RWPE2 (cell line): Measurements from ENCODE around the gene COLEC11.

Experiments used
- ATAC-seq: fragments of 200-7000 bp; cut with Tn5 transposase; 3 replicates; pipeline ENCODE4 v1.9.1; 2021; ENCODE audit warnings: low read depth
- DNase-seq: peaks from one replicate; pipeline ENCODE4 v3.0.0-alpha.2; 2020; ENCODE audit warnings: low spot score
- H3K27ac ChIP-seq: fragments of 450-650 bp; 2 replicates; pipeline ENCODE4 v1.5.1; 2017; ENCODE audit warnings: mild to moderate bottlenecking; ENCODE audit not compliant: poor library complexity, severe bottlenecking
- H3K27me3 ChIP-seq: fragments of 250-450 bp; sonication (Bioruptor Pico); 2 replicates; pipeline ENCODE4 v1.5.1; 2021; ENCODE audit warnings: mild to moderate bottlenecking, moderate library complexity; ENCODE audit not compliant: insufficient read depth, poor library complexity, severe bottlenecking
- H3K36me3 ChIP-seq: fragments of 250-450 bp; sonication (Bioruptor Pico); 2 replicates; pipeline ENCODE4 v1.5.1; 2020; ENCODE audit warnings: low read depth, mild to moderate bottlenecking, moderate library complexity
- H3K4me1 ChIP-seq: fragments of 250-450 bp; sonication (Bioruptor Pico); 2 replicates; pipeline ENCODE4 v1.5.1; 2021; ENCODE audit warnings: mild to moderate bottlenecking, moderate library complexity; ENCODE audit not compliant: insufficient read depth, poor library complexity, severe bottlenecking
- H3K4me3 ChIP-seq: fragments of 250-450 bp; sonication (Bioruptor Pico); 2 replicates; pipeline ENCODE4 v1.5.1; 2021; ENCODE audit warnings: mild to moderate bottlenecking, moderate library complexity; ENCODE audit not compliant: severe bottlenecking
- H3K9me3 ChIP-seq: fragments of 250-450 bp; sonication (Bioruptor Pico); 2 replicates; pipeline ENCODE4 v1.5.1; 2021; ENCODE audit warnings: mild to moderate bottlenecking, moderate library complexity; ENCODE audit not compliant: severe bottlenecking
- TF ChIP-seq, protein P1 (sequence below): fragments of 450-650 bp; IDR thresholded peaks from one replicate; pipeline ENCODE4 v1.5.1; 2017; ENCODE audit warnings: mild to moderate bottlenecking, moderate library complexity; ENCODE audit not compliant: poor library complexity, severe bottlenecking

COLEC11 gene

DNA sequence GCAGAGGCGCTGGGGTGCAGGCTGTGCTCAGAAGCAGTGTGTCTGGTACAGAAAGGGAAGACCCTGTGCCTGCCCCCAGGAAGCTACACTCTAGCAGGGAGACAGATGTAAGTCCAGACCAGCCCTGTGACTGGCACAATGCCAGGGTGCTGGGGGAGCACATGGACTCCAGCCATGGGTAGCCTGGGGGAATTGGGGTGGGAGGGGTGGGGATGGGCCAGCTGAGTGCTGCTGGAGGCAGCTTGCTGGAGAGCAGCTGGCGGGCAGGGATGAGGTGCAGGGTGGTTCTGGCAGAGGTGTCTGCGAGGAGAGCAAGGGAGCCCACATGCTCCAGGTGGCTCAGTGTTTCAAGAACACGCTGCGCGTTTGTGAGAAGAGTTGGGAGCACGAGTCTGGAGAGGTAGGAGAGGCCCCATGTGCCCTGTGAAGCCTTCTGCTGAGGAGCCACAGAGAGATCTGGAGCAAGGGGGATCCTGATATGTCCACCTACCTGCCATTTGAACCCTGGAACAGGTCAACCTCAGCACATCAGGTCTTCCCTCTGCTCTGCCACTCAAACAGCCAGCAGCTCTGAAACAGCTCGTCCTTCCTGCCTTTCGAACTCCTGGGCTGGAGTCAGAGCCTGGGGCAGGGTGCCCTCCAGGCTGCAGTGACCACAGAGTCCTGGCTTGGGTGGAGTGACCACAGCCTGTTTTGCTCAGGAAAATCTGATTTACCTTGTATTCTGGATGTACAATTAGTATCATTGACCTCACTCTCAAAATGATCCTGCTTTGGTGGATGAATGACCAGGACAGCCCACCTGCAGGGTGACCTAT is 78.2 kb downstream of the COLEC11 start:
- H3K27me3 ChIP-seq: no peaks in the 10 kb centered on the region
- H3K4me1 ChIP-seq: no peaks in the 10 kb centered on the region
- TF ChIP-seq, protein P1, sequence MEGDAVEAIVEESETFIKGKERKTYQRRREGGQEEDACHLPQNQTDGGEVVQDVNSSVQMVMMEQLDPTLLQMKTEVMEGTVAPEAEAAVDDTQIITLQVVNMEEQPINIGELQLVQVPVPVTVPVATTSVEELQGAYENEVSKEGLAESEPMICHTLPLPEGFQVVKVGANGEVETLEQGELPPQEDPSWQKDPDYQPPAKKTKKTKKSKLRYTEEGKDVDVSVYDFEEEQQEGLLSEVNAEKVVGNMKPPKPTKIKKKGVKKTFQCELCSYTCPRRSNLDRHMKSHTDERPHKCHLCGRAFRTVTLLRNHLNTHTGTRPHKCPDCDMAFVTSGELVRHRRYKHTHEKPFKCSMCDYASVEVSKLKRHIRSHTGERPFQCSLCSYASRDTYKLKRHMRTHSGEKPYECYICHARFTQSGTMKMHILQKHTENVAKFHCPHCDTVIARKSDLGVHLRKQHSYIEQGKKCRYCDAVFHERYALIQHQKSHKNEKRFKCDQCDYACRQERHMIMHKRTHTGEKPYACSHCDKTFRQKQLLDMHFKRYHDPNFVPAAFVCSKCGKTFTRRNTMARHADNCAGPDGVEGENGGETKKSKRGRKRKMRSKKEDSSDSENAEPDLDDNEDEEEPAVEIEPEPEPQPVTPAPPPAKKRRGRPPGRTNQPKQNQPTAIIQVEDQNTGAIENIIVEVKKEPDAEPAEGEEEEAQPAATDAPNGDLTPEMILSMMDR: no peak
- no peak overlapping the region for H3K27ac ChIP-seq
- H3K36me3 ChIP-seq: no peaks in the 10 kb centered on the region
- no peaks in the 10 kb centered on the region for H3K9me3 ChIP-seq
- DNase-seq (no peak), ATAC-seq (no peak)
- no peak overlapping the region for H3K4me3 ChIP-seq

DNA sequence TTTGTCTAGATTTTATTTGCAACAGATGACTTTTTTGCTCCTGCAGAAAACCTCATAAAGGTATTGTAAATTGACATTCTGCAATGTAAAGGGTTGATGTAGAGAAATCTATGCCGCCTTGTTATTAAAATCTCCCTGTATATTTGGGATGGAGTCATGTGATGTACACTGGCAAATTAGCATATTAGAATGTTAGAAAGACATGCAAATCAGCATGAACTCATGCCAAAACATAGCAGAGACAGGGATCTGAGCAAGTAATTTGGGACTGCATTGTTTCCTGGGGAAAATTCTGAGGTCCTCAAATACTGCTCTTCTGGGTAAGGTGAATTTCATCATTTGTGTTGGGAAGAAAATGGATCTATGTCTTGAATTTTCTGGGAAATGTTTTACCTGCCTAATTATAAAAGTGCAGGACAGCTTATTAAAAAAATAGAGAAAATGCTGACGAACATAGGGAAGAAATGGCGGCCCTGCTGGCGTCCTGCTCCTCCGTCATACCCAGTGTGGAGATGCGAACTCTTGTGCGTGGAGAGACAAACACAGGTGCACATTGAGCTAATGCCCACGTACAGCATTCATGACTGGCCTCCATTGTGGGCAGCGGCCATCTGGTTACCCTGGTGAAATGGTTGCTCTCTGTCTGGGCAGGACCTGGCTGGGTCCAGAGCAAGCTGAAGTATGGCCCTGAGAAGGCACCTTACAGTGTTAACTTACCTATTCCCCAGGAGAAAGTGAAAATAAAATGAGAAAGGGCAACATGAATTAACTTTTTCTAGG is 79.3 kb downstream of the COLEC11 start:
- ATAC-seq (no peak), DNase-seq (no peak)
- Histone ChIP-seq H3K27me3 (no peaks in the 10 kb centered on the region), H3K4me3 (no peak overlapping the region), H3K9me3 (no peaks in the 10 kb centered on the region), H3K4me1 (no peaks in the 10 kb centered on the region), H3K36me3 (no peaks in the 10 kb centered on the region), H3K27ac (no peak overlapping the region)
- TF ChIP-seq, protein P1: no peak

DNA sequence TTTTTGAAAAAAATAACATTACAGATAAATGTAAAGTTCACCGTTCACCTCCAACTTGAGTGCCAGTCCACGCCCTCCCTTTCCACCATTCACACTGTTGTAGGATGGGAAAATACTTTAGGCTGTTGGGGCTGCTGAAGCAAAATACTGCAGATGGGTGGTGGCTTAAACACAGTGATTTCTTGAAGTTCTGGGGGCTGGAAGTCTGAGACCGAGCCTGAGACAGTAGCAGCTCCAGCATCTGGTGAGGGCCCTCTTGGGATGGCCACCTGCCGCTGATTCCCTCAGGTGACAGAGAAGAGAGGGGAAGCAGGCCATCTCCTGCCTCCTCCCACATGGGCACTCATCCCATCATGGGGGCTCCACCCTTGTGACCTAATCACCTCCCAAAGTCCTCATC is 80.8 kb downstream of the COLEC11 start:
- DNase-seq (no peak), ATAC-seq (no peak)
- TF ChIP-seq, protein P1: no peak
- H3K4me1 ChIP-seq: no peaks in the 10 kb centered on the region
- H3K36me3 ChIP-seq: no peaks in the 10 kb centered on the region
- H3K9me3 ChIP-seq: no peaks in the 10 kb centered on the region
- no peaks in the 10 kb centered on the region for H3K27me3 ChIP-seq
- no peak overlapping the region for H3K27ac ChIP-seq
- H3K4me3 ChIP-seq: no peak overlapping the region

DNA sequence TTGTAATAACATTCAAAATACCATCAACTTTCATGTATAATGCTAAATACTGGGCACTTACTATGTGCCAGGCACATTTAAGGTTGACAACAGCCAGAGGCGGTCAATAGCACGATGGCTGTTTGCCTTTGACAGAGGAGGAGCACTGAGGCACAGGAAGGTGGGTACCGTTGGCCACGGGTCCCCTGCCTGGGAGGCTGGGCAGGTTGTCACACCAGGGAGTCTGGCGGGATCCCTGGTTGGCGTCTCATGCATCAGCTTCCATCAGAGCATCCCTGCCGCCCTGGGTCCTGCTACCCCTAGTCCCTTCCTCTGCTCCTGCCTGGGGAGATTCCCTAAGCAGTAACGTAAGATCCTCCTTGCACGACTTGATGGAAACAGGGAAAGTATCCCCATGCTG is 82.5 kb downstream of the COLEC11 start:
- Histone ChIP-seq H3K4me1 (no peaks in the 10 kb centered on the region), H3K27ac (no peak overlapping the region), H3K9me3 (no peaks in the 10 kb centered on the region), H3K27me3 (no peaks in the 10 kb centered on the region), H3K36me3 (no peaks in the 10 kb centered on the region), H3K4me3 (no peak overlapping the region)
- ATAC-seq (no peak), DNase-seq (no peak)
- TF ChIP-seq, protein P1: no peak

DNA sequence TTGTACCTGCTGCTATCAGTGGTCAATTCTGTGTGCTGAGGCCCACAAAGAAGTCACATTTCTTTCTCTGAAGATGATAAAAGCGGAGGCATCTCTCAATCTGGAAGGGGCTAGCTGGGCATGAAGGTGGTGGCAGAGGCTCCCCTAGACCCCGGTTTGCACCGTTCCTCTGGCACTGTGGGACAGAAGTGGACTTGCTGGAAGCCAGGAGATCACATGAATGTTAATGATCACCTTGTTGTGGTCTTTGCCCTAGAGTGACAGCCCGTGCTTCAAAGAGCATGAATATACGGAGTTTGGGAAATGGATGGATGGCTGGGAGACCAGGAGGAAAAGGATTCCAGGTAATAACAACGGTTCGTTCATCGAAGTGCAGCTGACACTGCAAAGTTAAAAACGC is 83.3 kb downstream of the COLEC11 start:
- TF ChIP-seq, protein P1: no peak
- no peak for ATAC-seq

More for the DNA sequence above, 83.3 kb downstream of the COLEC11 start:
- no peaks in the 10 kb centered on the region for H3K27me3 ChIP-seq
- no peak for DNase-seq
- no peak overlapping the region for H3K4me3 ChIP-seq
- H3K36me3 ChIP-seq: no peaks in the 10 kb centered on the region
- H3K9me3 ChIP-seq: no peaks in the 10 kb centered on the region
- no peaks in the 10 kb centered on the region for H3K4me1 ChIP-seq
- H3K27ac ChIP-seq: no peak overlapping the region
